Thyroid gland (tissue), 4 donors: ENCODE measurements around the gene NRG3. TPM values are rescaled to one million over a fixed set of nuclear protein-coding genes. Genes with fewer than 3 reads are reported as not detected.

Experiments used
- DNase-seq, 2 donors: peaks; one replicate each; pipeline ENCODE4 v3.0.0-alpha.2; 2019
- H3K27ac ChIP-seq, 3 donors: fragments of 200-600 bp; sonication (generic); 1 replicate in 2 of 3; 2 replicates in 1 of 3; pipeline ENCODE4 v1.5.1; 2016 to 2019; ENCODE audit warnings: mild to moderate bottlenecking in 1 of 3, moderate library complexity in 1 of 3
- H3K27me3 ChIP-seq: fragments of 200-600 bp; sonication (generic); one replicate; pipeline ENCODE4 v1.5.1; 2019
- H3K36me3 ChIP-seq, 2 donors: fragments of 200-600 bp; sonication (generic); one replicate each; pipeline ENCODE4 v1.5.1; 2016 to 2019
- H3K4me1 ChIP-seq, 2 donors: fragments of 200-600 bp; sonication (generic); one replicate each; pipeline ENCODE4 v1.5.1; 2017 to 2019
- H3K4me3 ChIP-seq, 3 donors: fragments of 200-600 bp; sonication (generic); replicated peaks in 1 of 3; 1 replicate in 2 of 3; 2 replicates in 1 of 3; pipeline ENCODE4 v1.5.1; 2016; ENCODE audit warnings: mild to moderate bottlenecking in 1 of 3
- H3K9me3 ChIP-seq: fragments of 200-600 bp; sonication (generic); one replicate; pipeline ENCODE4 v1.5.1; 2017
- CTCF ChIP-seq, 6 experiments: fragments of 200-600 bp in 3 of 6; fragments of 450-650 bp in 3 of 6; sonication (generic) in 3 of 6; IDR thresholded peaks; one replicate each; pipeline ENCODE4 v1.5.1; 2016 to 2019; ENCODE audit warnings: antibody characterized with exemption in 6 of 6, mild to moderate bottlenecking in 2 of 6, inconsistent platforms in 1 of 6, moderate library complexity in 1 of 6
- POLR2A ChIP-seq, 2 donors: fragments of 450-650 bp; IDR thresholded peaks; one replicate each; pipeline ENCODE4 v1.6.1; 2017; ENCODE audit warnings: antibody characterized with exemption in 2 of 2, mild to moderate bottlenecking in 2 of 2, moderate library complexity in 1 of 2
- WGBS, 2 donors: methylation state at CpG; one replicate each; pipeline ENCODE4 v1.1.5; 2017; 5-methylcytosine and 5-hydroxymethylcytosine counted together
- intact Hi-C: fragments of 100-400 bp; cut with DNase I; formaldehyde crosslinking; loops from one replicate; pipeline ENCODE4 v1.15.1; 2023
- total RNA-seq, 4 donors: library from RNA; depleted of rRNA; stranded (reverse); fragments of >200 nt; gene quantifications; one replicate each; pipeline ENCODE4 v1.2.3, GENCODE V29; 2016

The NRG3 gene
- total RNA-seq, 4 donors from 2014 or later, result 0.67 to 1.8 (median 1.3) TPM

GRCh38 chr10:82574081-82574480 lies 699.1 kb downstream of the NRG3 start:
- TF ChIP-seq CTCF (IDR thresholded peaks at IDR 0.05) (no peak), POLR2A (IDR thresholded peaks at IDR 0.05) (no peak)
- no peak overlapping the region for H3K4me3 ChIP-seq
- no peaks in the 10 kb centered on the region for H3K27me3 ChIP-seq
- H3K36me3 ChIP-seq, result no peaks in the 10 kb centered on the region
- WGBS, 2 donors, result 55 to 77% methylated on average over 2 of the region's 2 CpGs
- H3K9me3 ChIP-seq, result no peaks in the 10 kb centered on the region
- H3K4me1 ChIP-seq, result no peaks in the 10 kb centered on the region
- H3K27ac ChIP-seq, result no peak overlapping the region
- intact Hi-C loops, result no loop called here
- DNase-seq, result no peak

GRCh38 chr10:82575318-82575717 lies 700.3 kb downstream of the NRG3 start:
- Histone ChIP-seq H3K4me3 (no peak overlapping the region), H3K36me3 (no peaks in the 10 kb centered on the region), H3K4me1 (no peaks in the 10 kb centered on the region), H3K9me3 (no peaks in the 10 kb centered on the region), H3K27me3 (no peaks in the 10 kb centered on the region), H3K27ac (no peak overlapping the region)
- TF ChIP-seq CTCF (IDR thresholded peaks at IDR 0.05) (no peak), POLR2A (IDR thresholded peaks at IDR 0.05) (no peak)
- 60 to 76% methylated on average over 3 of the region's 3 CpGs for WGBS, 2 donors
- intact Hi-C loops, result no loop called here
- no peak for DNase-seq

- H3K4me1 ChIP-seq, result no peaks in the 10 kb centered on the region
- TF ChIP-seq POLR2A (IDR thresholded peaks at IDR 0.05), result no peak
- TF ChIP-seq CTCF (IDR thresholded peaks at IDR 0.05), result no peak
- H3K27ac ChIP-seq, result no peak overlapping the region
- no peaks in the 10 kb centered on the region for H3K36me3 ChIP-seq
- no peaks in the 10 kb centered on the region for H3K9me3 ChIP-seq
- DNase-seq, result no peak
- intact Hi-C loops, result no loop called here
- no peaks in the 10 kb centered on the region for H3K27me3 ChIP-seq
- H3K4me3 ChIP-seq, result no peak overlapping the region
These were observed 701.1 kb downstream of the NRG3 start for GRCh38 chr10:82576093-82576492.

- 84 to 88% methylated on average over 3 of the region's 3 CpGs for WGBS, 2 donors
- Histone ChIP-seq H3K4me3 (no peak overlapping the region), H3K4me1 (no peaks in the 10 kb centered on the region), H3K27ac (no peak overlapping the region), H3K27me3 (no peaks in the 10 kb centered on the region), H3K36me3 (no peaks in the 10 kb centered on the region), H3K9me3 (no peaks in the 10 kb centered on the region)
- no peak for TF ChIP-seq CTCF (IDR thresholded peaks at IDR 0.05)
- TF ChIP-seq POLR2A (IDR thresholded peaks at IDR 0.05), result no peak
- intact Hi-C loops, result no loop called here
- no peak for DNase-seq
These were observed 706.9 kb downstream of the NRG3 start for GRCh38 chr10:82581940-82582339.

- H3K4me3 ChIP-seq, result no peak overlapping the region
- intact Hi-C loops, result no loop called here
- no peaks in the 10 kb centered on the region for H3K27me3 ChIP-seq
- H3K36me3 ChIP-seq, result no peaks in the 10 kb centered on the region
- no peaks in the 10 kb centered on the region for H3K4me1 ChIP-seq
- no peak overlapping the region for H3K27ac ChIP-seq
- DNase-seq, result no peak
- no peaks in the 10 kb centered on the region for H3K9me3 ChIP-seq
- 55 to 58% methylated on average over 2 of the region's 2 CpGs for WGBS, 2 donors
- TF ChIP-seq POLR2A (IDR thresholded peaks at IDR 0.05), result no peak
- TF ChIP-seq CTCF (IDR thresholded peaks at IDR 0.05), result no peak
These were observed 716.4 kb downstream of the NRG3 start for GRCh38 chr10:82591421-82591820.
